Activated T-cell treated with anti-CD3 and anti-CD28 coated beads for 4 hours (primary cell): ENCODE data around the gene PIAS4.

Source experiments
- DNase-seq: peaks from one replicate; pipeline ENCODE4 v3.0.0-alpha.2; 2020

PIAS4 gene

GRCh38 chr19:4060621-4061177 is 53.2 kb downstream of the PIAS4 start:
- no peak for DNase-seq

GRCh38 chr19:4061178-4061682 is 53.7 kb downstream of the PIAS4 start:
- no peak for DNase-seq

GRCh38 chr19:4061683-4062418 is 54.3 kb downstream of the PIAS4 start:
- no peak for DNase-seq

- no peak for DNase-seq
Measured at GRCh38 chr19:4062419-4063368, 55.2 kb downstream of the PIAS4 start.

- DNase-seq, result no peak
Measured at GRCh38 chr19:4063369-4064148, 56.0 kb downstream of the PIAS4 start.

GRCh38 chr19:4064149-4064495 is 56.6 kb downstream of the PIAS4 start:
- no peak for DNase-seq

- no peak for DNase-seq
Measured at GRCh38 chr19:4064496-4065260, 57.1 kb downstream of the PIAS4 start.

GRCh38 chr19:4065430-4066175 is 58.1 kb downstream of the PIAS4 start:
- DNase-seq, result peak; percentile 94

- peak; percentile 54 for DNase-seq
Measured at GRCh38 chr19:4066176-4066606, 58.7 kb downstream of the PIAS4 start.

GRCh38 chr19:4066682-4067395 is 59.3 kb downstream of the PIAS4 start, which contains the start of gene ZBTB7A:
TSS of gene ZBTB7A (minus strand) at chr19:4066899. CDS start at chr19:4055232, 11,667 bp downstream.
- DNase-seq, result peak; percentile 72

- DNase-seq, result no peak
Measured at GRCh38 chr19:4067396-4068046, 60.0 kb downstream of the PIAS4 start.

GRCh38 chr19:4068047-4068966 is 60.8 kb downstream of the PIAS4 start:
- no peak for DNase-seq

GRCh38 chr19:4069331-4069959 is 61.9 kb downstream of the PIAS4 start:
- DNase-seq, result no peak

GRCh38 chr19:4071610-4072009 is 64.1 kb downstream of the PIAS4 start:
- DNase-seq, result no peak

- DNase-seq, result no peak
Measured at GRCh38 chr19:4075373-4075772, 67.8 kb downstream of the PIAS4 start.

- DNase-seq, result no peak
Measured at GRCh38 chr19:4077007-4077374, 69.5 kb downstream of the PIAS4 start.

- DNase-seq, result peak; percentile 52
Measured at GRCh38 chr19:4077800-4078684, 70.5 kb downstream of the PIAS4 start.
